Activated T-cell treated with anti-CD3 and anti-CD28 coated beads, Interleukin-2, amount 50 U/mL, for 4 hours (primary cell): ENCODE data around the gene ALDH3B2. TPM values are rescaled to one million over a fixed set of nuclear protein-coding genes. Genes with fewer than 3 reads are reported as not detected.

Experiments used
- ATAC-seq, 2 donors: fragments of 200-7000 bp; cut with Tn5 transposase; one replicate each; pipeline ENCODE4 v1.10.0; 2021
- DNase-seq: peaks from one replicate; pipeline ENCODE4 v3.0.0-alpha.2; 2020
- H3K27me3 Mint-ChIP-seq: one replicate; pipeline ENCODE4 v1.8.0; 2021; ENCODE audit warnings: low read depth, mixed read lengths
- H3K36me3 Mint-ChIP-seq: one replicate; pipeline ENCODE4 v1.8.0; 2022; ENCODE audit warnings: mixed read lengths; ENCODE audit not compliant: insufficient read depth
- H3K4me1 Mint-ChIP-seq: one replicate; pipeline ENCODE4 v1.8.0; 2021; ENCODE audit warnings: low read depth, mixed read lengths
- H3K4me3 Mint-ChIP-seq: one replicate; pipeline ENCODE4 v1.8.0; 2021; ENCODE audit warnings: mild to moderate bottlenecking, moderate library complexity, mixed read lengths
- H3K9me3 Mint-ChIP-seq: one replicate; pipeline ENCODE4 v1.8.0; 2021; ENCODE audit warnings: mixed read lengths
- total RNA-seq, 3 donors: library from RNA; stranded (reverse); gene quantifications; one replicate each; pipeline ENCODE4 v1.2.1, GENCODE V29; 2021

Gene ALDH3B2
- total RNA-seq, 3 donors from 2014 or later: not detected

DNA sequence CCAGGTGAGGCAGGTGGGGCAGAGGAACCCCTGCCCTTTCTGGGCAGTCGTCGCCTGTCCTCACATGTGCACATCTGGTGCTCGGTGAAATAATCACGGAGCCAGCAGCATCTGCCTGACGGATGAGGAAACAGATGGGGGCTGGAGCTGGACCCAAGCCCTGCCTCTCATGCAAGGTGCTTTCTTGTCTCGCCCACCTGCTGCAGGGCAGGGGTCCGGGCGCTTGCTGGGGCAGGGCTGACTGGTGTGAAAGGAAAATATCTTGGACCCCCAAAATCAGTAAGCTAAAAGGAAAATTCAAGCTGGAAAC is 3.3 kb downstream of the ALDH3B2 start:
- no peak for DNase-seq
- Mint-ChIP-seq H3K4me1 (no peaks in the 10 kb centered on the region), H3K4me3 (no peak overlapping the region), H3K36me3 (no peaks in the 10 kb centered on the region), H3K27me3 (peaks cover 28% of the 10 kb centered on the region), H3K9me3 (no peaks in the 10 kb centered on the region)
- no peak for ATAC-seq

DNA sequence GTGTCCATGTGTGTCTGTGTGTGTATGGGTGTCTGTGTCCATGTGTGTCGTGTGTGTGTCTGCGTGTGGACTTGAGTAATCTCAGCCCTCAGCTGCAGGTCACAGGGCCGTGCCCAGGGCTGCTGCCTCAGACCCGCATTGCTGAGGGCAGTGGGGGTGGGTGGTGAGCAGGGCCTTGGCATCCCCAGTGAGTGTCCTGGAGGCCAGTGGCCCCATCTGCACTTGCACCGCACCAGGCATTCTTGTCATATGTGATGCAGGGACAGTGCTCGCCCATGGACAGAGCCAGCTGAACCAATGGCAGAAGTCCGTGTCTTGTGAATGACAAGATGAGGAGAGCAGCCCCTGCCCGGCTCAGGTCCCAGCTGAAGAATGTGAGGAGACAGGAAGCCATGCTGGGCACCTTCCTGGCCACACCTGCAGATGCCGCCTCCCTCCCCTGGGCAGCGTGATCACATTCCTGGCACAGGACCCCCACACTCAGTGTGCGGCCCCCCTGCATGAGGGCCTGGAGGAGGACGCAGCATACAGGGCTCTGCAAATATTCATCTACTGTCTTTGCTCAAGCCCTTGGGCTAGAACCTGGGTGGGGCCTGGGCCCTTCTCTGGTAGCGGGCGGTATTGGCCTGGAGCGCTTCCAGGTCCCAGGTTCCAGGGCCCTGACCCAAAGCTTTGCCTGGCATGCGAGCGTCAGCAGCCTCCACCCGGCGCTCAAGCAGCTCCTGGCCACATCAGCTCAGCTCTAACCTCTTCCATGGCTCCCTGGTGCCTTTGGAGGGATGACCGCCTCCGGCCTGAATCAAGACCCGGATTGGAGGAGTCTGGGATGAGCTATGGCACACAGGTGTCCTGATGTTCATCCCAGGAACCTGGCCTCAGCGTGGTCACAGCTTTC is 3.9 kb downstream of the ALDH3B2 start:
- Mint-ChIP-seq H3K4me3 (no peak overlapping the region), H3K27me3 (peaks cover 24% of the 10 kb centered on the region), H3K9me3 (no peaks in the 10 kb centered on the region), H3K4me1 (no peaks in the 10 kb centered on the region), H3K36me3 (no peaks in the 10 kb centered on the region)
- ATAC-seq (no peak), DNase-seq (no peak)

DNA sequence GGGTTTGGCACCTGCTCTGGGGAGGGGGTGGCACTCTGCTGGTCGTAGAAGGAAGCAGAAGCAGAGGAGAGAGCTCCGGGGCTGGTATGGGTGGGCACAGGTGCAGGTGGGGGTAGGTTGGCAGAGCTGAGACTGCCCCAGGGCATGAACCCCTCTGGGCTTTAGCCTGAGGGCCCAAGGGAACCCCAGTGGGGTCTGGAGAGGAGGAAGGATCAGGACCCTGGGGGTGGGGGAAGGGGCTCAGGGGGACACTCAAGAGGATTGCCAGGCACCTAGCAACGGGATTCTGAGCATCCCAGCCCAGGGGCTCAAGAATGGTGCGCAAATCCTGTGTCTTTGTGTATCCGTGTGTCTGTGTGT is 6.3 kb downstream of the ALDH3B2 start:
- peaks cover 6% of the 10 kb centered on the region for H3K27me3 Mint-ChIP-seq
- no peaks in the 10 kb centered on the region for H3K36me3 Mint-ChIP-seq
- no peaks in the 10 kb centered on the region for H3K4me1 Mint-ChIP-seq
- no peaks in the 10 kb centered on the region for H3K9me3 Mint-ChIP-seq
- DNase-seq (no peak), ATAC-seq (no peak)
- no peak overlapping the region for H3K4me3 Mint-ChIP-seq

DNA sequence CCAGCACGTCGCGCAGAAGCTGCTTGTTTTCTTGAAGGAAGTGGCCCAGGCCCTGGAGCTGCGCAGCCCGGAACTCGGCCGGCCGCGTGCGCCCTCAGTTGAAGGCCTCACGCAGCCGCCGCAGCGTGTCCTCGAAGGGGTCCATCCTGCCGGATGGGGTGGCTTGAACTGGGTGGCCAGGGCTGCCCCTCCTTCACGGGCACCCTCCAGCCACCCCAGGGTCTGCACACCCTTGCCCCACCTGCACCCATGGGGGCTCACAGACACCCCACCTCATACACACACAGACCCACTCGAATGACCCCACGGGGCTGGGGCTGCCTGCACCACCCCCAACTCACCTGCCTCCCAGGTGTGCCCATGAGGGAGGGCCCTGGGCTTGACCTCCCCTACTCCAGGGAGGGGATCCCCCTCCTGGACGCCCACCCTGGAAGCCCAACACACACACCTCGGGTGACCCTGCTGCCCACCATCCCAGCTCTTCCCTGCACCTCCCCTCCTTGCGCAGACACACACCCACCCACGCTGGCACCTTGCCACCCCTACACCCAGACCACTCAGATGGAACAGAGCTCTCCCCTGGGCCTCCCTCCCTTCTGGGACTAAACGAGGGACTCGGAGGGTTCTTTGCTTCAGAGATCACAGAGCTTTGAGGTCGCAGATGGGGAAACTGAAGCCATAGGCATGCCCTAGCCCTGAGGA is 6.8 kb downstream of the ALDH3B2 start:
- DNase-seq (no peak), ATAC-seq (no peak)
- Mint-ChIP-seq H3K27me3 (peaks cover 3% of the 10 kb centered on the region), H3K4me1 (no peaks in the 10 kb centered on the region), H3K9me3 (no peaks in the 10 kb centered on the region), H3K4me3 (no peak overlapping the region), H3K36me3 (no peaks in the 10 kb centered on the region)

DNA sequence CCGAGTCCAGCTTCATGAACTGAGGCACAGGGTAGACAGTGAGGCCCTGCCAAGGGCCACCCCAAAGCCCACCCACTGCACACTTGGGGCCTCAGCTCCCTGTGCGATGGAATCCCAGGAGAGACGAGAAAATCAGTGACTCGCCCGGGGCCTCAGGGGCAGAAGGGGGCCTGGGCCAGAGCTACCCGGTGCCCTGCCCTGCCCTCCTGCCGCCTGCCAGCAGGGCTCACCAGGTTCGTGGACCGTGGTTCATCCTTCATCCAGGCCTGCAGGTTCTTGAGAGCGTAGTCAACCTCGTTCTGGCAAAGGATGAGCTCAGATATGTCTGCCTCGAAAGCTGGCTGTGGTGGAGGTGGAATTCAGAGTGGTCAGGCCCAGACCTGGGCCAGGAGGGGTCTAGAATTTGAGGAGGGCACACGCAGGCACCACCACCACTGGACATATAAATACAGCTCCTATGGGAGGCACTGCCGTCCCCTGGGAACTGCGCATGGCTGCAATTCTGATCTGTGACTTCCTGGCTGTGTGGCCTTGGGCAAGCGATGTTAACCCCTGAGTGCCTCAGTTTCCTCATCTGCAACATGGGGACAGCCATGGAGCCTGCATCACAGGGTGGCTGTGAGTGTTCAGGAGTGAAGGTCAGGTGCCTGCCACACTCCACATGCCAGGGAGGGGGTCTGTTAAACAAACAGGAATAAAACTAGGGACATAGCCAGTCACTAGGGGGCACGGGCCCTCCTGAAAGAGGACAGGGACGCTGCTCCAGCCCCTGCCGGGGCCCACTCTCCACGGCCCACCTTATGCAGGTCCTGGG is 7.5 kb downstream of the ALDH3B2 start:
- H3K9me3 Mint-ChIP-seq: no peaks in the 10 kb centered on the region
- H3K27me3 Mint-ChIP-seq: no peaks in the 10 kb centered on the region
- H3K4me1 Mint-ChIP-seq: no peaks in the 10 kb centered on the region
- DNase-seq: no peak
- H3K36me3 Mint-ChIP-seq: no peaks in the 10 kb centered on the region
- ATAC-seq: no peak
- H3K4me3 Mint-ChIP-seq: no peak overlapping the region

DNA sequence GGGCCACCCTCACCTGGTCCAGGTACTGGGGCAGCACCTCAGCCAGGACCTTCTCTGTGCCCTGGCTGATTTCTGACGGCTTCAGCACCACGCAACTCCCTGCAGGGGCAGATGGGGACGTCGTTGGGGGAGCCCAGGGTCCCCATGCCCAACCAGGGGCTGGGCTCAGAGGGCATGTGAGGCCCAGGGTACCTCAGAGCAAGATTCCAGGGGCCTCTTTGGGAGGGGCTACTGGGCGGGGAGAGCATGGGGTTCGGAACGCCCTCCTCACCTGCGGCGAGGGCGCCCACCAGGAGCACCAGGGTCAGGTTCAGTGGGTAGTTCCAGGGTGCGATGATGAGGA is 8.1 kb downstream of the ALDH3B2 start:
- no peaks in the 10 kb centered on the region for H3K9me3 Mint-ChIP-seq
- H3K4me1 Mint-ChIP-seq: no peaks in the 10 kb centered on the region
- H3K4me3 Mint-ChIP-seq: no peak overlapping the region
- no peaks in the 10 kb centered on the region for H3K36me3 Mint-ChIP-seq
- no peak for DNase-seq
- ATAC-seq: no peak
- no peaks in the 10 kb centered on the region for H3K27me3 Mint-ChIP-seq

DNA sequence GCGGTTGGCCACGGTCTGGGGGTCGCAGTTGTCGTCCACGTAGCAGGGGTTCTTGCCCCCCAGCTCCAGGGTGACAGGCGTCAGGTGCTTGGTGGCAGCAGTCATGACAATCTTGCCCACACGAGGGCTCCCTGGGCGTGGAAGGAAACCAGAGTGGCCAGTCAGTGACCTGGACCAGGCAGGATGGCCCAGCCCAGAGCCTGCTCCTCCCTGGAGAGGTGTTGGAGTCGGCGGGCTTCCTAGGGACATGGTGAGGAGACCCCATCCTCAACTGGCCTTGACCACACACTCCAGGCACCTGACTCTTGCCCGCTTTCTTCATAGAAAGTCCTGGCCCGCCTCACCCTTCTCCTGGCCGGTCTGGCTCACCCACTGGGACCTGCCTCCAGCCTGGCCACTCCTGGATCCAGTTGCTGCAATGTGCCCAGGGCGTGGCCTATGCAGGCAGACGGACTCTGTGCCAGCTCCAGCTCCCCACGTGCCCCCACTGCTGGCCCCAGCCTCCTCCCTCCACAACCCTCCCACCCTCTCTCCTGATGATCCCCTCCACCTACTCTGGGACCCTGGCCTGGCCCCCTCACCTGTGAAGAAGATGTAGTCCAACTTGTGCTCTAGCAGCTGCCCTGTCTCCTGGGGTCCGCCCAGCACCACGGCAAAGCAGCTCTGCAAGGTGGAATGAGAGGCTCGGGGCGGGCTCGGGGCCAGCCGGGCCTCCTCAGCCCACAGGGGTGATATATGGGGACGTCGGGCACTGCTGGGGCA is 8.7 kb downstream of the ALDH3B2 start:
- no peak for ATAC-seq
- no peak for DNase-seq
- Mint-ChIP-seq H3K4me3 (no peak overlapping the region), H3K9me3 (no peaks in the 10 kb centered on the region), H3K27me3 (no peaks in the 10 kb centered on the region), H3K36me3 (no peaks in the 10 kb centered on the region), H3K4me1 (no peaks in the 10 kb centered on the region)

DNA sequence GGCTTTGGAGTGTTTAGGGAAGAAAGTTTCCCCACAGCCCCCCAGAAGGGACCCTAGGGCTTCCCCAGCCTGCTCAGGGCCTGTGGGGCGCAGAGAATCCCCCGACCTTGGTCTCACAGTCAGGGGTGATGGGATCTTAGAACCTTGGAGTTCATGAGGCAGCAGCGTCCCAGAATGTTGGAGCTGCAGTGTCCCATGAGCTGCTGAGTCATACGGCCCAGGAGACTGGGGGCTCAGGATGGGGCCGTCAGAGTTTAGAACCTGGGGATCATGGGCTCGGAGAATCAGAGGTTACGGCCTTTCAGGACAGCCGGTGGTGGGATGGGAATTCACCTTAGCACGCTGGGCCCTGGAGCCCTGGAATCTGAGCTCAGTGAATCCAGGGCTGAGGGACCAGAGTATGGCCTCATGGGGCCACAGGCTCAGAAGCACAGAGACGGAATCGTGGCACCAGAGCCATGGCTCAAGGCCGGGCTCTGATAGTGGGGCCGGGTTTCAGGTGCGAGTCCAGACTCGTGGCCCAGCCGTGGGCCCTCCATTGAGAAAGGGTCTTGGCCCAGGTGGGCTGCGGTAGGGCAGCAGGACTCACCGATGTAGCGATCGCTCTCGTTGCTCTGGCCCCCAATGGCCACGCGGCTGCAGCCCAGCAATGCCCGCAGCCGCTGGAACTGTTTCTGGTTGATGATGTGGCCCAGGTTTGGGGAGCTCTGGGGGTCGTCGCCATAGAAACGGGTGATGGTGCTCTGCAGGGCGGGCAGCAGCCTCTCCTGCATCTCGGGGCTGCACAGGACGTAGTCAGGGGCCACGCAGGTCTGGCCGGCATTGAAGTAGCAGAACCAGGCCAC is 9.5 kb downstream of the ALDH3B2 start:
- no peaks in the 10 kb centered on the region for H3K4me1 Mint-ChIP-seq
- ATAC-seq (no peak), DNase-seq (no peak)
- no peaks in the 10 kb centered on the region for H3K36me3 Mint-ChIP-seq
- H3K27me3 Mint-ChIP-seq: no peaks in the 10 kb centered on the region
- no peaks in the 10 kb centered on the region for H3K9me3 Mint-ChIP-seq
- no peak overlapping the region for H3K4me3 Mint-ChIP-seq

DNA sequence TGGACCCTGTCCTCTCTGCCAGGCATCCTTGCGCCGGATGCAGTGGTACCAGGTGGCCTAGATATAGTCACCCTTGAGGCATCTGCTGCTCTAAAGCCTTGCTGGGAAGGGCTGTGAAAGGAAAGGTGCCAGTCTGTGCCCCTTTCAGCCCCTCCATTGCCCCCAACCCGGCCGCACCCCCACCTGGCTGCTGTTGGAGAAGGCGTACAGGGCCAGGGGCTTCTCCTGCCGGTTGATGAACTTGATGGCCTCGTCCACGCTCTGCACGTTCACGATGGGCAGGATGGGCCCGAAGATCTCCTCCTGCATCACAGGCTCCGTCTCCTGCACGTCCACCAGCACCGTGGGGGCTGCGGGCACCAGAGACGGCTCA is 10.2 kb downstream of the ALDH3B2 start:
- H3K36me3 Mint-ChIP-seq: no peaks in the 10 kb centered on the region
- no peaks in the 10 kb centered on the region for H3K27me3 Mint-ChIP-seq
- ATAC-seq (no peak), DNase-seq (no peak)
- H3K4me1 Mint-ChIP-seq: no peaks in the 10 kb centered on the region
- no peak overlapping the region for H3K4me3 Mint-ChIP-seq
- no peaks in the 10 kb centered on the region for H3K9me3 Mint-ChIP-seq

DNA sequence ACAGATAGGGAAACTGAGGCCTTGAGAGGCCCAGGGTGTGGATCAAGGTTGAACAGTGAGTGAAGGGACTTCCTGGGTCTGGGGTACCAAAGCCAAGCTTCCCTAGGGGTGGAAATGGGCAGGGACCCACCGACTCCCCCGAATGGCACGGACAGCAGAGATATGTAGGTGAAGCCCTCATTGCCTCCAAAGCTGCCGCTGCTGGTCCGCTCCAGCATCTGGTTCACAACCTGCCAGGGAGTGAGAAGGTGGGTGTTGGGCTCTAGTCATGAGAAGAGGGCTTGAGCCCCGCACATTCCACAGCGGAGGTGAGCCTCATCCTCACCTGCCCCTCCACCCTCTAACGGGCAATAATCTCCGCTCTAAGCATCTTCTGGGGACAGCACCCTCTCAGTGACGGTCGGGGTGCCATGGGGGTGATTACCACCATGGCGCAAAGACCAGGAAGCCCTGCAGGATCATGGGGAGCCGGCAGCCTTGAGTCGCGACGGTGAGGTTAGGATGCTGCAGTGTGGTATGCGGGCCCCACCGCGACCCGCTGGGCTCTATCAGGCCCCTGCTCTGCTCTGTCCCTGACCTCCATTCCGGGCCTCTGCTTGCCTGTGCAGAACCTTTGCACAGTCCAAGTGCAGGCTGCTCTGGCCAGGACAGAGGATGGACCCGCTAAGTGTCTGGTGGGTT is 10.8 kb downstream of the ALDH3B2 start:
- H3K4me3 Mint-ChIP-seq: no peak overlapping the region
- no peaks in the 10 kb centered on the region for H3K9me3 Mint-ChIP-seq
- no peaks in the 10 kb centered on the region for H3K4me1 Mint-ChIP-seq
- H3K36me3 Mint-ChIP-seq: no peaks in the 10 kb centered on the region
- H3K27me3 Mint-ChIP-seq: no peaks in the 10 kb centered on the region
- ATAC-seq (no peak), DNase-seq (no peak)

DNA sequence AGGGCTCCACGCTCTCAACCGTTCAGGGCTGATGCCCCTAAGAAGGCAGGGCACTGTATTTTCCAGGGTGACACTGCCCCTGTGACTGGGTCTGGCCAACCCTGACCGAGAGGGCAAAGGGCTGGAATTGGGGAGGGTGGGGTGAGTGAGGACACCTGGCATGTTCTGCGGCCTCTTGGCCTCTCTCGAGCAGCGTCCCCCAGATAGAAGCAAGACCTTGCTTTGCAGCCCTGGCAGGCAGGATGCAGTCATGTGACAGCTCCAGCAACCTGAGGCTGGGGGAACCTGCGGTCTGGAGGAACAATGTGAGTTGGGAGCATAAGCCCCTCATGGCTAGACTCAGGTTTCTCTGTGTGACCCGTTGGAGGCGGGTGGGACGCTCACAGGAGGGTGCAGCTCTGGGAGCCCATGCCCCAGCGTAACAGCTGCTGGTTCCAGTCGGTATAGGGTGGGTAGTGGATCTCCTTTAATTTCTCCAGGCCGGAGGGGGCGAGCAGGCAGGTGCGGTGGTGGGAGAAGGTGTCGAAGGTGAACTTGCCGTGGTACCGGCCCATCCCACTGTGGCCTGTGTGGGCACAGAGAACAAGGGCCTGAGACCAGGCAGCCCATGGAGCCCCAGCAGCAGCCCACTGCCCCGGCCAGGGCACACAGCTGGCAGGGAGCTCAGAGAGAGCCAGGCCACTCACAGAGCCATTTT is 11.4 kb downstream of the ALDH3B2 start:
- no peak overlapping the region for H3K4me3 Mint-ChIP-seq
- ATAC-seq: no peak

DNA sequence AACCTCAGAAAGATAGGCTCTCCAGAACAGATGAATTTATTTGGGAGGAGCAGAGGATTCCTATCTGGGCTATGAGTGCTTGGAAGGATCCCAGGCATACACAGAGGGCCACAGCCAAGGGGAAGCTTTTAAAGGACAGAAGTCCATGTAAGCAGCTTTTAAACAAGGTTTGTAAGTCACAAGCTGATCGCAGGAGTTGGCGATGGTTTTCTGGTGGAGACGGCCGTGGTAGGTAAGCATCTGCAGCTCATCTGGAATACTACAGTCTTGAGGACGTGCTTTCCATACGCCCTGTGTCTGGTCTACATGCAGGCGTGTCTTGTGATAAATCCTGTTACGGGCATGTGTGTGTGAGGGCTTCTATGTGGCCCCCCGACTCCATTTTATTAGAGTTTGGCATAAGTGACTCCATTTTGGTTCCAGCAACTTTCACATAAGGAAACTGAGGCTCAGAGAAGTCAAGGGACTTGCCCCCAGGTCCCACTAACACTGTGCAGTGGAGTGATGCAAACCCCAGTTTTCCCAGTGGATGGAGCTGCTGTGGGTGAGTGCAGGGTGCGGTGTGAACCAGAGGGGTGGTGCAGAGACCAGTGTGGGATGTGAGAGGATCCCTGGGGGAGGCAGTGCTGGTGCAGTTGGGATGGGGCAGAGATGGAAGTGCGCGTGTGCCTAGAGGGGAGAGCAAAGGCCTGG is 12.1 kb downstream of the ALDH3B2 start:
- no peak for ATAC-seq
- Mint-ChIP-seq H3K27me3 (no peaks in the 10 kb centered on the region), H3K4me3 (no peak overlapping the region)

More for the DNA sequence above, 11.4 kb downstream of the ALDH3B2 start:
- DNase-seq: no peak
- no peaks in the 10 kb centered on the region for H3K4me1 Mint-ChIP-seq
- no peaks in the 10 kb centered on the region for H3K36me3 Mint-ChIP-seq
- no peaks in the 10 kb centered on the region for H3K9me3 Mint-ChIP-seq
- H3K27me3 Mint-ChIP-seq: no peaks in the 10 kb centered on the region

More for the DNA sequence above, 12.1 kb downstream of the ALDH3B2 start:
- H3K4me1 Mint-ChIP-seq: no peaks in the 10 kb centered on the region
- DNase-seq: no peak
- H3K9me3 Mint-ChIP-seq: no peaks in the 10 kb centered on the region
- no peaks in the 10 kb centered on the region for H3K36me3 Mint-ChIP-seq
